ENCODE data around the gene CCDC3.

DNA sequence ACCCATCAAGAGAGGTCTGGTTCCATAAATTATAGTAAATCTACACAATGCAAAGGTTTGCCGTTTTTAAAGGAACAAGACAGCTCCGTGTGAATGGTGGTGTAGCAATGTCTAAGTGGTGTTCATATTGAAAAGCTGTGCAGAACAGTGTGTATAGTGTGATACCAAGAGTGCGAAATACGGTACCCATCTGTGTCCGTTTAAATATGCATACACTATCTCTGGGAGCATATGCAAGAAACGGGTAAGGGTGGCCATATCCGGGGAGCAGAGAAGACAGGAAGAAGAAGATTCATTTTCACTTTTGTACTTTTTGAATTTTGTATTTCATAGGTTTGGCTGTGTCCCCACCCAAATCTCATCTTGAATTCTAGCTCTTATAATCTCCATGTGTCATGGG lies 102.0 kb downstream of the CCDC3 start:
- TF ChIP-seq, protein P1, sequence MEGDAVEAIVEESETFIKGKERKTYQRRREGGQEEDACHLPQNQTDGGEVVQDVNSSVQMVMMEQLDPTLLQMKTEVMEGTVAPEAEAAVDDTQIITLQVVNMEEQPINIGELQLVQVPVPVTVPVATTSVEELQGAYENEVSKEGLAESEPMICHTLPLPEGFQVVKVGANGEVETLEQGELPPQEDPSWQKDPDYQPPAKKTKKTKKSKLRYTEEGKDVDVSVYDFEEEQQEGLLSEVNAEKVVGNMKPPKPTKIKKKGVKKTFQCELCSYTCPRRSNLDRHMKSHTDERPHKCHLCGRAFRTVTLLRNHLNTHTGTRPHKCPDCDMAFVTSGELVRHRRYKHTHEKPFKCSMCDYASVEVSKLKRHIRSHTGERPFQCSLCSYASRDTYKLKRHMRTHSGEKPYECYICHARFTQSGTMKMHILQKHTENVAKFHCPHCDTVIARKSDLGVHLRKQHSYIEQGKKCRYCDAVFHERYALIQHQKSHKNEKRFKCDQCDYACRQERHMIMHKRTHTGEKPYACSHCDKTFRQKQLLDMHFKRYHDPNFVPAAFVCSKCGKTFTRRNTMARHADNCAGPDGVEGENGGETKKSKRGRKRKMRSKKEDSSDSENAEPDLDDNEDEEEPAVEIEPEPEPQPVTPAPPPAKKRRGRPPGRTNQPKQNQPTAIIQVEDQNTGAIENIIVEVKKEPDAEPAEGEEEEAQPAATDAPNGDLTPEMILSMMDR (IDR thresholded peaks at IDR 0.05; ENCODE audit: low read length), result no peak
- TF ChIP-seq EZH2 (optimal IDR thresholded peaks at IDR 0.05; ENCODE audit: low read depth, low read length) (no peak), EZH2phosphoT487 (IDR thresholded peaks at IDR 0.05; ENCODE audit: low read length) (no peak)
